CD4-positive, alpha-beta T cell treated with Interleukin-6 at 100 ng/mL for 8 hours (primary cell): ENCODE data around the gene MAP1LC3B.

Experiments
- DNase-seq: peaks from one replicate; pipeline ENCODE4 v3.0.0-alpha.2; 2020; ENCODE audit warnings: mixed read lengths, low spot score

Gene MAP1LC3B

DNA sequence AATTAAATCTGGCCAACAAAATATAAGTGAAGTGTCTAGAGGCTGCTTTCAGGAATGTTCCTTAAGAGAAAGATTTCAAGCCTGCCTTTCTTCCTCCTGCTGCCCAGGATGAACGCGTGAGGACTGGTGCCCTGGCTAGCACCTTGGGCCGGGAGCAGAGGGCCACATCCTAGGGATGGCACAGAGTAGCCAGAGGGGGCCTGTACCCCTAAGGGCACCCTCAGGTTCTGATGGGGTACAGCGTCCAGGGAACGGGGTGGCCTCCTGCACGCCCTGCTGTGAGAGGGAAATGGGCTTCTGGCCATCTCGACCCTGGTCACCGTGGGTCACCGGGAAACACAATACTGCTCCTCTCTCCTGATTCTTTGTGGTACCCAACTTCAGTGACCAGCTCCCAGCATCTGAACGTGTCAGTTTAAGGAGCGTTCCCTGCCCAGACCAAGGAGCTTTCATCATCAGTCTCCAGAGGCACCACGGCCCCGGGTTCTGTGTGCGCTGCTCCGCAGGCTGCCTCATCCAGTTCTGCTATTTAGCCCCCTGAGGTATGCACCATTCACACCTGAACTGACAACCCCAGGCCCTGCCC is 40.3 kb downstream of the MAP1LC3B start:
- no peak for DNase-seq

DNA sequence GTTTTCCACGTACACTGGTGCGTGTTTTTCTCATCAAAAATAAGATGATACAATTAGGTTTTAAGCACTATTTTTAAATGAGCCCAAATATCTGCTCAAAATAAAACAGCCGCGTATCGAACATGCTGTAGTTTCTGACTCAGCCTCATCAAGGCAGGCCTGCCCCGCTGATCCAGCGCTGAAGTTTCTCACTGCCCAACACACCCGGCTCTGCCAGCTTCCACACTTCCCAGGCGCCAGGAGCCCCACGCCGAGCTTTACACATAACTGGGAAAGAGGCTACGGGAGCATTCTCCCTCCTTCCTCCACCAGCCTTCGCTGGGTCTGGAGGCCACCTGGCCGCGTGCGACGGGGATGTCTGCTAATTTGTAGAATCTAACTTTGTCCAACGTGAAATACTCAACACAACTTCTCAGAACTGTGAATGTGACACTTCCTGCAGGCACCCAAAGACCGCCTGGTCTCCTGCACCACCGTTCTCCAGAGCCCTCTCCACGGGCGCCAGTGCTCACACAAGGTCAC is 42.1 kb downstream of the MAP1LC3B start:
- DNase-seq: no peak

DNA sequence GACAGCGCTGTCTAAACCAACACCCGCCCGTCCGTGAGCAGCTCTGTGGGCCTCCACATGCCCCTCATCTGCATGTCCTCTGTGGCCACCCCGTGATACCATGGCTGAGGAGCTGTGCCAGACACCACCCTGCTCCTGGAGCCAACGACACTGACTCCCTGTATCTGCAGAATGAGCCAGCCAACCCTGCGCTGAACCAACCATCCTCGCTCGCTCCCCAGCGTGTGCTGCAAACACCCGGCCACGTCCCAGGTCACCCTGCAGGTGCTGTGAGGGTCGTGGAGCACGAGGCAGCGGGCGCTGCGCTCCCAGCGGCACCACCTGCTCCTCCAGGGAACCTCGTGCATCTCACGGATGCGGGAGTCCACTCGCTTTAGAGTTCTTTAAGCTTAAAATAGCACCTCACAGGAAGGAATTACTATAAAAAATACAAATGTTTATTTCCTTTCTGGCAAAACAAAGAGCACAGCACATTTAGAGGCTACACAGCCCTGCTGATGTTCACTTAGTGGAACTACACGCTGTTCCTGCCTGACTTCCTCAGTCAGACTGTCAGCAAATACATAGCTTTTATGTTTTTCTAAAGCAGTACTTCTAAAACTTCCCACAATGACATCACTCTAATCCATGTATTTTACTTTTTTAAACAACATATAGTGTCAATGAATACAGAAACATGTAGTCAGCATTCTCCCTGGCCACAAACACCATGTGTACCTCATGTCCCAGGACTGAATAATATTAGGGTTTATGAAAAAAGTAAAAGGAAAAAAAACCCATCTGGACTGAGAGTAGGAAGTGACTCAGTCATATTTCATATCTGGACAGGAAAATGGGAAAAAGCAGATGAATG is 43.5 kb downstream of the MAP1LC3B start:
- no peak for DNase-seq

DNA sequence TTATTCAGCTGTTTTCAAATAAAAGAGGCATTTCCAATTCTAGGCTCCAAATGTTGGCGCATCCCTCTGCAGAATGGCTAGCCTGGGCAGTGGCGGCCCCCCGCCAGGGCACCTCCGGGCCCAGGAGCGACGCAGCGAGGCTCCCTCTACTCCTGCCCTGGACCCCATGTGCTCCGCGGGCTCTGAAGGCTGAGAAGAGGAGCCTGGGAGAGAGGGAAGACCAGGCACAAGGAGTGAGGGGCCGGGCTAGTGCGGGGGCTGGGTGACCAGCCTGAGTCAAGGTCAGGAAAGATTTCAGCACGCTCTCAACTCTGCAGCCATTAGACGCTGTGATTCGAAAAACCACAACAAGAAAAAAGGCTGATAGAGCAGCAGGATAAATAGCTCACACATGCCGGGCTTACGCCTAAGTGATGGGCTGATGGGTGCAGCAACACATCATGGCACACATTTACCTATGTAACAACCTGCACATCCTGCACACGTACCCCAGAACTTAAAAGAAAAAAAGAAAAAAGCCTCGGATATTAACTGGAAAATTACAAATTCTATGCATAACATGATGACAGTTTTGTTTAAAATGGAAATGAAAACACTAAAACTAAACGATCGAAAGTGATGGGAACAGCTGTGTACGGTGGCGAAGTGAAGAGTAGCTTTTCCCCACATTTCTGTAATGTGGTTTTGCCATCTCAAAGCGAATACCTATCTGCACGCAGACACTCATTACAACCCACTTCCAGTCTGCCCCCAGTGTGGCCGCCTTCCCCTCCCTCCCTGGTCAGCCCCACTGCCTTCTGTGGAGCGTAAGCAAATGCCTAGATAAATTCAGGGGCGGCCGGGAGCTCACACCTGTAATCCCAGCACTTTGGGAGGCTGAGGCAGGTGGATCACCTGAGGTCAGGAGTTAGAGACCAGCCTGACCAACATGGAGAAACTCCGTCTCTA is 44.4 kb downstream of the MAP1LC3B start:
- DNase-seq: no peak

DNA sequence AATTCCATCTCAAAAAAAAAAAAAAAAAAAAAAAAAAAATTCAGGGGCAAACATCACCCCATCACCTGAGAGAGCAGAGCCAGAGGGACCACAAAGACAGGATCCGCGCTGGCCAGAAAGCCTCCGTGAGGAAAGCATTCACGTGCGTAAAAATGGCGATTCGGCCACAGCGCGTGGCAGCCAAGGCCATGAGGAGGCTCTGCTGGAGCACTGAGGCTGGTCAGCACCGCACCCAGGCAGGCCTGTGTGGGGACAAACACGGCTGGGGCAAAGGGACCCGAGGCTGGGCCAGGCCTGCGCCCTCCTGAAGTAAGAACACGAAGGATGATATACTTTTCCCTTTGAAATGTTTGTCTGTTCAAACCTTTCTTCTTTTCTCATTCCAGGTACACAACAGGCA is 45.2 kb downstream of the MAP1LC3B start:
- DNase-seq: no peak

DNA sequence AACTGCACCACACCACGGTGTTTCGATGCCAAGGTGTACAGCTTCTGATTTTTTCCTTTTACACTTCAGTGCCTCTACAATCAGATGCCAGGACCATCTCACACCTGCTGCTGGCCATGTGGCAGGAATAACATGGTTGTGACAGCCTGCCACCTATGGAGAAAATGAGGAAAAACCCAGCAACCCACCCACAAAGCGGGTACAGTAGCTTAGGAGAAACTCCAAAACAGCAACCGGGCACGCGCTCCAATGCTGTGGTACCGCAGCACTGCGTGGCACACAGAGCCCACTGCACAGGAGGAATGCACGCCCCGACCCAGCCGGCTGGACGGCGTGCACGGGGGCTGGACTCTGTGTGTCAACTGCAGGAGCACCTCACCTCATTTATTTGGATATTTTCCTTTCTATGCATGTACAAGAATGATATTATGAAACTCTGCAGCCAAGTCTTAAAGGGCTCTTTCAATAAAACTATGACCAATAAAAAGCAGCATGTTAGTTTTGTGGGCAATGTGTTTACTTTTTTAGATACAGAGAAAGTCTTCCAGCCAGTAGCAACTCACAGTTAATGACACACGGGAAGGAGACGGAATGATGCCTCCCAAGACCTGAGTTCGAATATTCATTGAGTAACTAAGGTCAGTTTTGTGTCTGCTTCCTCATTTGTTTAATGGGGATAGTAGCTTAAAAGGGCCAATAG is 45.9 kb downstream of the MAP1LC3B start:
- no peak for DNase-seq

DNA sequence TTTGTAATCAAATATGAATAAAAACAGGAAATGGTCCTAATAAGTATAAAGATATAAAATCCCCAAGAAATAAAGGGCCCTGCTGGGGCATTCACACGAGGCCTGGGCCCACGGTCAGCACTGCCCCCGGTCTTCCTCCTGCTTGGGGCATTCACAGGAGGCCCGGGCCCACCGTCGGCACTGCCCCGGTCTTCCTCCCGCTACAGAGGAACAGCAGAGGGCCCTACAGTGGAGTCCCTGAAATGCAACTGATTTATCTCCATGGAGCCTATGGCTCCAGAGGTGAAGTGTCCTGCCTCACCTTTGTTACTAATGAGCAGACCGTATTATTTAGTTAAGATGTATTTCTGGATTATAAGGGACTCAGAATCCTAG is 46.5 kb downstream of the MAP1LC3B start:
- DNase-seq: no peak

DNA sequence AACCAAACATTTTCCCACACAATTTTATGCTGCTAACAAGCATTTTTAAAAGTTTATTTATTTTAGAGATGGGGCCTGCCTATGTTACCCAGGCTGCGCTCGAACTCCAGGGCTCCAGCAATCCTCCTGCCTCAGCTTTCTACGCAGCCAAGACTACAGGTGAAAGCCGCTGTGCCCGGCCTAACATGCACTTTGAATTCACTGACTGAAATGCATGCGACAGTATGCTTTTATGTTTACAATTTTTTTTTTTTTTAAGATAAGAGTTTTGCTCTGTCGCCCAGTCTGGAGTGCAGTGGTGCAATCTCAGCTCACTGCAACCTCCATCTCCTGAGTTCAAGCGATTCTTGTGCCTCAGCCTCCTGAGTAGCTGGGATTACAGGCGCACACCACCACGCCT is 47.8 kb downstream of the MAP1LC3B start:
- DNase-seq: no peak

DNA sequence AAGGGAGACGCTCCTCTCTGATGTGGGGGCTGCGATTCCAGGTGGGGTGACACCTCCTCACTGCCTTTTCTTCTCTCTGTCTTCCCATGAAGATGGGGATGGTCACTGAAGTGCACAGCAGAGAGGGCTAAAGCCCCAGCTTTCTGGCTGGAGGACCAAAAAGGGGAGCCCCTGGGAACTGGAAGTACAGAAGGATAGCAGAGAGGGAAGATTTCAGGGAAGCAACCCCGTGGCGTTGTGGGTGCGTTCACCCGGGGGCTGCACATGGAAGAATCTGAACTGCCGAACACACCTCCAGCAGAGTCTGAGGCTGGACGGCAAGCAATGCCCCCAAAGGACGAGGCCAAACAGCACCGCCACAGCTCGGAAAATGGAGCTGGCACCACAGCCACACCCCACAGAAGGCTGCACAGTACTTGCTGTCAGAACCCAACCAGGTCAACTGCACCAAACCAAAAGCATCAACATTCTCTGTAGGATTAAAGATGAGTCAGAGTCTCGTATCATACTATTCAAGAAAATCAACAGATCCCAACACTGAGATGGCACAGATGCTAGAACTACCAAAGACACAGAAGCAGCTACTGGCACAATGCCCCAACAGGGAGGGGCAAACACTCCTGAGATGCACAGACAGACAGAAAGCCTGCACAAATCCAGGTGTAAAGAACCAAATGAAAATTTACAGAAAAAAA is 49.9 kb downstream of the MAP1LC3B start:
- DNase-seq: no peak

DNA sequence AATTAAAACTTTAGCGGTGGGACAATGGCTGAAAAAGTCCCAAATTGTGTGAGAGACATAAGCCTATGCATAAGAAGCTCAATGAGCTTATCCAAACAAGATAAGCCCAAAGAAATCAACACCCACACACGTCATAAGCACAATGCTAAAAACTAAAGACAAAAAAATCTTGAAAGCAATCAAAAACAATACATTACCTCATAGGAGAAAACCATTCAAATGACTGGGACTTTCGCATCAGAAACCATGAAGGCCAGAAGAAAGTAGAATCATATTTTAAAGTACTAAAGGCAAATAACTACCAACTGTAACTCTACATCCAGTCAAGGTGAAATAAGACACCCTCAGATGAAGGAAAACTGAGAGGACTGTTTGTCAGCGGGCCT is 50.4 kb downstream of the MAP1LC3B start:
- DNase-seq: no peak

DNA sequence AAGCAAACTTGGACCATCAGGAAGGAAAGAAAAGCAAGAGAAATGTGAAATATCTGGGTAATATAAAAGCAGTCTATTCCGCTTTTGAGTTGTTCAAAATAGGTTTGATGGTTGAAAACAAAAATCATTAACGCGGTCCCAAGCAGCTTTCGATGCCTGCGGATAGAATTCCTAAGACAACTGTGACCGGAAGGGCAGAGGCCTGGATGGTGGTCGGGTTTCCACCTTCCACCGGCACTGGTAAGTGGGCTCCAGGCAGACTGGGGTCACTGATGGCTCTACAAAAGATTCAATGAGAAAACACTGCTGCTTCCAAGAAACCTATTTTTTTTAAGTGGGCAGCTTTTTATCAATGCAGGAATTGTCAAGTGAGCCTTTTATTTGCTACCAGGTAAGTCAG is 50.9 kb downstream of the MAP1LC3B start:
- DNase-seq: no peak

DNA sequence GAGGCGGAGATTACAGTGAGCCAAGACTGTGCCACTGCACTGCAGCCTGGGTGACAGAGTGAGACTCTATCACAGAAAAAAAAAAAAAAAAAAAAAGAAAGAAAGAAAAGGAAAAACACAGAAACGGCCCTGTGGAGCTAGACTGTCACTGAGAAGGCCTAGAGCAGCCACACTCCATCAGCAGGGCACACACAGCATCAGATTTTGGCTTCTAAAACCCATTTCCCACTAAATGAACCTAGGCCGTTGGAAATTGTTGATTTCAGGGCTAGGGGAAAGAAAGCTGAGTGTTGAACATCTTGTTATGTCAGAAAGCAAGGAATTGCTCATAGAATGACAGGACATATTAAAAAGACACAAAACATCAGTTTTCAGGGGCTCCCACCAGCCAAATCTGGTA is 51.8 kb downstream of the MAP1LC3B start:
- DNase-seq: no peak

DNA sequence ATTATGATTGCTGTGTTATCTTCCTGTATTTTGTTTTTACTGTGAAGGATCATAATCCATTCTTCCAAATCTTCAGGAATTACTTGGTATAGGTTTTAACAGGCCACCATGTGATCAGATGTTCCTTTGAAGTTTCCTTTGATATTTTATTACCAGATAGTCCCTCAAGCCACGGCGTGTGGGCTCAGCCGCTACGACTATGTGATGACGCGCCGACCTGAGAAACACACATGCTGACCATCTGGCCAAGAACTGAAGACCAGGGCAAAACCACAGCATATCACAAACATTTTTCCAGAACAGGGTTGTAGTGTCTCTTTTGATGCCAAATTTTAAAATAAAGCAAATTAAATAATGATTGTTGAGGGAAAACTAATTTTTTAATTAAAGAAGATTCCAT is 53.4 kb downstream of the MAP1LC3B start:
- no peak for DNase-seq

DNA sequence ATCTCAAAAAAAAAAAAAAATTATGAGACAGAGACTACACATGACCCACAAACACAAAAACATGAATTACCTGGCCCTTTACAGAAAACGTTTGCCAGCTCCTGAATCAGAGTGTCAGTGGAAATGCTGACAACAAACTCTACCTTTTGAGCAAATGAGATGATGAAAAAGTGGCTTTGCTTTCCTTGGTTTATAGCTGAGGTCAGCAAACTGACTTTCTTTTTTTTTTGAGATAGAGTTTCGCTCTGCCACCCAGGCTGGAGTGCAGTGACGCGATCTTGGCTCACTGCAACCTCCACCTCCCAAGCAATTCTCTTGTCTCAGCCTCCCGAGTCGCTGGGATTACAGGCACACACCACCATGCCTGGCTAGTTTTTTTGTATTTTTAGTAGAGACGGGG is 54.3 kb downstream of the MAP1LC3B start:
- DNase-seq: no peak

DNA sequence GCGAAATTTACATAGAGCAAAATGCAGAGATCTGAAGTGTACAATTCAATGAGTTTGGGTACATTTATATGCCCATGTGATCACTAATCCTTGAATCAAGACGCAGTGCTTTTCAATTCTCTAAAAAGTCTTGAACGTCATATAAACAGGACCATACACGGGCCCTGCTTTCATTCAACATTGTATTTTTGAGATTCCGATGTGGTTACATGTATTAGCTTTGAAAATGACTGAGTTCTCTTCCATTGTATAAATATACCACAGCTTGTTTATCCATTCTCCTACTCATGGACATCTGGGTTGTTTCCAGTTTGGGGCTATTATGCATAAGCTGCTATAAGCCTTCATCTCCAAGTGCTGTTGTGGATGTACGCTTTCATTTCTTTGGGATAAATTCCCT is 55.2 kb downstream of the MAP1LC3B start:
- no peak for DNase-seq

DNA sequence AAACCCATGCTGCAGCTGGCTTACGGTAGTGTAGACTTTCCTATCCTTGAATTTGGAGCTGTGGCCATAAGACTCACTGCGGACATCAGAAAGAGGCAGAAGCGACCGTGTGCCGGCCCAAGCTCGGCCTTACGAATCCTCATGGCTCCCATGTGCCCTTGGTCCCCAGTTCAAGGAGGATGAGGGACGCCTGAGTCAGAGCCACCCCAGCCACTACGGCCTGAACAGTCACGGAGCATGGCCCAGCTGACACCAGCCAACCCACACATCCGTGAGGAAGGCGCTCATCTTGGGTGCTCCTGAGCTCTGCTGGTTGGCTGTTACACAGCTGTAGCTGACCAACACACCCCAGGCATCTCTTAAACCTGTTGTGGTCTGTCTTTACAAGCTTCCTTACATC is 56.7 kb downstream of the MAP1LC3B start:
- no peak for DNase-seq

DNA sequence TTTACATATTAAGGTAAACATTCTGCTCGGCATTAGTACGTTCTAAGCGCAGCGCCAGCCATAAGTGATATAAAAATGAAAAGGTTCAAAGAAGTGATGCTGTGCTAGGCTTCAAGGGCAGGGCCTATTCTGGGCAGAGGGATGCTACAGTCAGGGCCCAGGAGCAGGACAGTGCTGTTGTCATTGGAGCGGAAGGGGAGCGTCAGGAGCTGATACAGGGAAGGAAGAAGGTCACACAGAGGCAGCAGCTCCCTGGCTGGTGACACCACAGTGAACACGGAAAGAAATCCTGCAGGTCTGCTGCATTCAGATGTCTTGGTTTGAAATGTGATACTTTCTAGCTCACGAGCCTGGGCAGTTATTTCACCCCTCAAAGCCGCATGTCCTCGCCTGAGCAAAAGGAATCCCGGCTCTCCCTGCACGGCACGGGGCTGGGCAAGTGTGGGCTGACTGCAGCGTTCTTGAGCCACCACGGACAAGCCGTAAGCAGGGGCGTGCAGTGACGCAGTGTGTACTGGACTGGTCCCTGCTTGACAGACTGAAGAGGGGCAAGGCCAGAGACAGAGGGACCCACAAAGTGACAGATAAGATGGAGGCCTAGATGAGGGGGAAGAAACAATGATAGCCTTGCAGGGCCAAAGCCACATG is 59.6 kb downstream of the MAP1LC3B start:
- no peak for DNase-seq

DNA sequence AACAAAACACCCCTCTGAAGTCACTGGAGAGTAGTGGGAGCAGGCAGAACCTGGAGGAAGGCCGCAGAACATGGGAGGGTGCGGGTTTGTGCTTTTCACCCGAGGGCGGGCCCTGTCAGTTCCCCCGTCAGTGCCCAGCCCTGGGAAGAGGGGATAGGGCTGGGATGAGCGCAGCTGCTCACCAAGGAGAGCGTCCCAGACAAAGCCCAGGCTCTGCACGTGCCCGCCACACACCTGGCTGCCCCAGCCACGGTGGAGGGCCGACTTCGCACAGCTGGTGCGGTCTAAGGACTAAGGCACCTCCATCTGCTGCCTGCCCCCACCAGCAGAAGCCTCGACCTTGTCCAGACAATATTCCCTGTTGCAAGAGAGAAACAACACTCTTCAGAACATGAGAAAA is 61.2 kb downstream of the MAP1LC3B start:
- no peak for DNase-seq
